HCT116 (cell line): ENCODE measurements around the gene CROCC. TPM values are rescaled to one million over a fixed set of nuclear protein-coding genes. Genes with fewer than 3 reads are reported as not detected.
A peak's percentile ranks its signal among the peaks of the same experiment; 100 is the strongest.

Source experiments
- ATAC-seq: fragments of 200-7000 bp; cut with Tn5 transposase; 2 replicates; pipeline ENCODE4 v1.9.1; 2020; ENCODE audit warnings: mild to moderate bottlenecking, moderate library complexity
- BruUV-seq: library from RNA; stranded (reverse); fragments of 400-500 nt; replicated peaks from 2 replicates; lab custom pipeline; 2021; lab: Mats Ljungman, UMichigan
- CTCF ChIA-PET: fragments of 300-600 bp; sonication (Branson Sonifier 250); formaldehyde crosslinking; loops from one replicate; lab custom pipeline; 2021; ENCODE audit warnings: antibody characterized with exemption; lab: Charles Lee
- POLR2A ChIA-PET: fragments of 300-600, 350-600 bp; sonication (Branson Sonifier 250); formaldehyde crosslinking; loops from one replicate; lab custom pipeline; 2021; ENCODE audit warnings: antibody characterized with exemption; lab: Charles Lee
- RAD21 ChIA-PET, 2 experiments: fragments of 300-600 bp; sonication (Branson Sonifier 250); formaldehyde crosslinking; loops; one replicate each; lab custom pipeline; 2023; ENCODE audit warnings: low total read pairs in 2 of 2; ENCODE audit not compliant: uncharacterized antibody in 2 of 2, unreplicated experiment in 2 of 2, low non-redundant PET in 1 of 2; lab: Charles Lee
- DNase-seq: peaks from one replicate; pipeline ENCODE4 v3.0.0-alpha.2; 2010; ENCODE audit warnings: low read depth, low spot score
- H2AFZ ChIP-seq: fragments of 200-600 bp; shearing (Covaris generic), sonication (generic); 2 replicates; pipeline ENCODE4 v1.6.1; 2017; ENCODE audit warnings: low read depth, mixed run types, mixed read lengths, antibody characterized with exemption, low read length; ENCODE audit not compliant: poor library complexity, severe bottlenecking
- H3K27ac ChIP-seq: 2 replicates; pipeline ENCODE4 v1.5.1; 2012; ENCODE audit warnings: low read depth, low read length
- H3K27me3 ChIP-seq: fragments of 200-600 bp; sonication (generic); 2 replicates; pipeline ENCODE4 v1.6.1; 2016; ENCODE audit warnings: mixed run types, low read length, mixed read lengths; ENCODE audit not compliant: insufficient read depth
- H3K36me3 ChIP-seq, 2 experiments: fragments of 200-500 bp in 1 of 2; fragments of 200-600 bp in 1 of 2; sonication (Bioruptor generic) in 1 of 2; sonication (generic) in 1 of 2; 2 replicates each; pipeline versions ENCODE4 v1.5.1 to v1.6.1; 2014 to 2016; ENCODE audit warnings: low read length in 2 of 2, inconsistent platforms in 1 of 2, mixed read lengths in 1 of 2, mixed run types in 1 of 2; ENCODE audit not compliant: insufficient read depth in 2 of 2, control insufficient read depth in 1 of 2
- H3K4me1 ChIP-seq, 2 experiments: fragments of 200-600 bp in 1 of 2; sonication (generic) in 1 of 2; 2 replicates each; pipeline versions ENCODE4 v1.5.1 to v1.6.1; 2012 to 2017; ENCODE audit warnings: low read length in 2 of 2, inconsistent platforms in 1 of 2, mild to moderate bottlenecking in 1 of 2, mixed read lengths in 1 of 2, mixed run types in 1 of 2, moderate library complexity in 1 of 2; ENCODE audit not compliant: insufficient read depth in 2 of 2, control insufficient read depth in 1 of 2
- H3K4me2 ChIP-seq: fragments of 200-600 bp; sonication (generic); 2 replicates; pipeline ENCODE4 v1.6.1; 2017; ENCODE audit warnings: mixed run types, low read length, mixed read lengths
- H3K4me3 ChIP-seq, 2 experiments: fragments of 200-600 bp in 1 of 2; sonication (generic) in 1 of 2; replicated peaks in 1 of 2; 2 replicates each; pipeline ENCODE4 v1.5.1; 2011 to 2016; ENCODE audit warnings: low read length in 2 of 2, control low read depth in 1 of 2, low read depth in 1 of 2, mild to moderate bottlenecking in 1 of 2, mixed read lengths in 1 of 2, mixed run types in 1 of 2
- H3K79me2 ChIP-seq: fragments of 200-600 bp; sonication (generic); 2 replicates; pipeline ENCODE4 v1.6.1; 2017; ENCODE audit warnings: mild to moderate bottlenecking, mixed run types, low read length, moderate library complexity, mixed read lengths; ENCODE audit not compliant: insufficient read depth
- H3K9ac ChIP-seq: fragments of 200-600 bp; sonication (generic); 2 replicates; pipeline ENCODE4 v1.6.1; 2016; ENCODE audit warnings: low read length, mixed read lengths
- H3K9me2 ChIP-seq: fragments of 200-600 bp; sonication (generic), shearing (Covaris generic); 2 replicates; pipeline ENCODE4 v1.6.1; 2017; ENCODE audit warnings: mixed run types, mild to moderate bottlenecking, moderate library complexity; ENCODE audit not compliant: insufficient read depth
- H3K9me3 ChIP-seq, 2 experiments: fragments of 200-500 bp in 1 of 2; fragments of 200-600 bp in 1 of 2; sonication (Bioruptor generic) in 1 of 2; sonication (generic) in 1 of 2; 2 replicates each; pipeline ENCODE4 v1.6.1; 2014 to 2017; ENCODE audit warnings: low read length in 2 of 2, mixed read lengths in 2 of 2, inconsistent platforms in 1 of 2, low read depth in 1 of 2, mild to moderate bottlenecking in 1 of 2, mixed run types in 1 of 2, moderate library complexity in 1 of 2; ENCODE audit not compliant: control insufficient read depth in 1 of 2, insufficient read depth in 1 of 2
- H4K20me1 ChIP-seq: fragments of 200-600 bp; sonication (generic), shearing (Covaris generic); 2 replicates; pipeline ENCODE4 v1.6.1; 2017; ENCODE audit warnings: mixed run types, mild to moderate bottlenecking, moderate library complexity; ENCODE audit not compliant: insufficient read depth
- ATF3 ChIP-seq: IDR thresholded peaks from 2 replicates; pipeline ENCODE4 v1.6.1; 2012
- ELF1 ChIP-seq: IDR thresholded peaks from 2 replicates; pipeline ENCODE4 v1.6.1; 2012; ENCODE audit warnings: low read depth, borderline replicate concordance
- EZH2 ChIP-seq: fragments of 200-600 bp; sonication (generic); IDR thresholded peaks from 2 replicates; pipeline ENCODE4 v1.6.1; 2017; ENCODE audit warnings: antibody characterized with exemption, mixed run types
- POLR2AphosphoS5 ChIP-seq: IDR thresholded peaks from 2 replicates; pipeline ENCODE4 v1.6.1; 2011; ENCODE audit warnings: mild to moderate bottlenecking, low read depth, low read length, moderate library complexity
- SIN3A ChIP-seq: IDR thresholded peaks from 2 replicates; pipeline ENCODE4 v1.6.1; 2012; ENCODE audit warnings: low read depth
- TCF7L2 ChIP-seq: IDR thresholded peaks from 2 replicates; pipeline ENCODE4 v1.7.0; 2011; ENCODE audit warnings: borderline replicate concordance, inconsistent platforms; ENCODE audit not compliant: insufficient read depth, insufficient read length; ENCODE audit errors: extremely low read depth
- ZBTB33 ChIP-seq: IDR thresholded peaks from 2 replicates; pipeline ENCODE4 v1.6.1; 2011; ENCODE audit warnings: mild to moderate bottlenecking, low read length, moderate library complexity; ENCODE audit not compliant: insufficient replicate concordance; ENCODE audit errors: extremely low read depth
- ZNF274 ChIP-seq: fragments of 200-500 bp; sonication (Bioruptor generic); IDR thresholded peaks from 2 replicates; pipeline ENCODE4 v1.6.1; 2014; ENCODE audit warnings: mild to moderate bottlenecking, low read depth, low read length, inconsistent platforms
- intact Hi-C: fragments of 100-400 bp; cut with micrococcal nuclease; formaldehyde crosslinking; loops from 2 replicates; pipeline ENCODE4 v1.10.0; 2022
- total RNA-seq: library from RNA; stranded (reverse); gene quantifications from one replicate; pipeline ENCODE4 v1.2.1, GENCODE V29; 2021; ENCODE audit not compliant: unreplicated experiment

CROCC gene
- total RNA-seq, 1 experiment from 2014 or later: 30.1 TPM

- Histone ChIP-seq H3K9me3 (no peaks in the 10 kb centered on the region), H3K4me2 (no peak overlapping the region), H4K20me1 (no peaks in the 10 kb centered on the region), H3K9ac (no peak overlapping the region), H3K4me1 (peaks cover 9 to 31% of the 10 kb centered on the region in 2 experiments; a peak in 3 of 4 replicates), H3K9me2 (no peaks in the 10 kb centered on the region), H3K27ac (peak overlapping the region; percentile 10; the same call in 1 of the 2 replicates), H2AFZ (no peak overlapping the region), H3K4me3 (no peak overlapping the region), H3K79me2 (peaks cover 3% of the 10 kb centered on the region; the same call in 1 of the 2 replicates), H3K27me3 (no peaks in the 10 kb centered on the region), H3K36me3 (peaks cover 0 to 3% of the 10 kb centered on the region in 2 experiments; a peak in 1 of 4 replicates)
- DNase-seq (no peak), ATAC-seq (no peak)
- ChIA-PET CTCF (interaction anchor here (1.5 to 2.3 kb wide), 3 partner anchors 15 to 23 kb away, joined by 3 to 5 read pairs (median 3); no protein-coding TSS in a partner anchor), POLR2A (no interaction called here), RAD21 (no interaction called here)
- BruUV-seq: no TSS peak
- intact Hi-C loops: no loop called here
- TF ChIP-seq ZNF274: no peak
- no peak for TF ChIP-seq EZH2
Observed at GRCh38 chr1:16984717-16985116, 63.0 kb downstream of the CROCC start.

GRCh38 chr1:16986113-16986512 is 64.4 kb downstream of the CROCC start:
- DNase-seq (no peak), ATAC-seq (no peak)
- CTCF ChIA-PET: interaction anchor here (1.2 to 2.3 kb wide), 3 partner anchors 14 to 25 kb away, joined by 3 to 5 read pairs (median 3); no protein-coding TSS in a partner anchor
- Histone ChIP-seq H3K9ac (no peak overlapping the region), H3K4me1 (peaks cover 8 to 24% of the 10 kb centered on the region in 2 experiments; a peak in 3 of 4 replicates), H3K4me2 (no peak overlapping the region), H2AFZ (no peak overlapping the region), H3K79me2 (no peaks in the 10 kb centered on the region), H4K20me1 (no peaks in the 10 kb centered on the region), H3K27me3 (no peaks in the 10 kb centered on the region), H3K9me3 (no peaks in the 10 kb centered on the region), H3K27ac (no peak overlapping the region), H3K36me3 (peaks cover 0 to 3% of the 10 kb centered on the region in 2 experiments; a peak in 1 of 4 replicates), H3K4me3 (no peak overlapping the region), H3K9me2 (no peaks in the 10 kb centered on the region)
- POLR2A ChIA-PET: no interaction called here
- BruUV-seq: no TSS peak
- intact Hi-C loops: no loop called here
- TF ChIP-seq ELF1 (no peak), ZBTB33 (no peak), ATF3 (no peak), SIN3A (no peak), TCF7L2 (no peak), POLR2AphosphoS5 (no peak)
- TF ChIP-seq, all 23 proteins: peak for 0
- RAD21 ChIA-PET: no interaction called here
